GM23338 (cell line): ENCODE measurements around the gene NBPF26.
"Not testable (repeated sequence)": the region's sequence is repeated elsewhere in the genome, so short reads cannot be mapped to it uniquely, and the experiment has no call there.

Experiments used
- CREB1 ChIP-seq: fragments of 250-450 bp; sonication (Bioruptor Pico); IDR thresholded peaks from 2 replicates; pipeline ENCODE4 v1.5.0; 2020; ENCODE audit warnings: low read depth, mild to moderate bottlenecking, moderate library complexity
- EZH2 ChIP-seq: fragments of 200-600 bp; sonication (generic); IDR thresholded peaks from one replicate; pipeline ENCODE4 v1.8.0; 2017; ENCODE audit warnings: antibody characterized with exemption, mild to moderate bottlenecking, low read depth; ENCODE audit not compliant: unreplicated experiment
- EZH2phosphoT487 ChIP-seq: fragments of 200-600 bp; sonication (generic); IDR thresholded peaks from one replicate; pipeline ENCODE4 v1.8.1; 2018; ENCODE audit warnings: antibody characterized with exemption; ENCODE audit not compliant: unreplicated experiment
- JUNB ChIP-seq: IDR thresholded peaks from one replicate; pipeline ENCODE4 v1.6.1; 2016; ENCODE audit warnings: antibody characterized with exemption; ENCODE audit not compliant: unreplicated experiment
- STAT1 ChIP-seq: IDR thresholded peaks from one replicate; pipeline ENCODE4 v1.6.1; 2016; ENCODE audit warnings: antibody characterized with exemption; ENCODE audit not compliant: unreplicated experiment
- TF ChIP-seq, protein P1 (sequence below), 2 experiments: fragments of 200-600 bp in 1 of 2; sonication (generic) in 1 of 2; conservative IDR thresholded peaks; 2 replicates each; pipeline versions ENCODE4 v1.5.1 to v1.6.1; 2016 to 2017; ENCODE audit warnings: antibody characterized with exemption in 2 of 2, low read depth in 2 of 2, mild to moderate bottlenecking in 2 of 2, moderate library complexity in 1 of 2

DNA sequence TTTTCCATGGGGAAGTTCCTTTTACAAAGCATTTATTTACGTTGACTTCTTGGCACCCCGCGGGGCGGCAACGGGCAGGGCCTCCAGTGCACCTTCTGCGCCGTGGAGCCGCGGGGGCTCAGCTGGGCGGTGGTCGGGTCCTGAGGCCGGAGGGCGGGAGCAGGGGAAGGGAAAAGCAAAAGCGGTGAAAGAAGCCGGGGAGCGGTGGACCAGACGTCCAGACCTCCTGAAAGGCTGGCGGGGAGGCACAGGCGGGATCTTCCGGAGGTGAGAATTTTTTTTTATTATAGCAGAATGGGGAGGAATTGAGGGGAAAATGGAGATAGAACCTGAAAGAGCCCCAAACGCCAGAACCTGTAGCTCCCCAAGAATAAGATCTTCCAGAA, 121.2 kb downstream of the NBPF26 start:
- TF ChIP-seq, protein P1, sequence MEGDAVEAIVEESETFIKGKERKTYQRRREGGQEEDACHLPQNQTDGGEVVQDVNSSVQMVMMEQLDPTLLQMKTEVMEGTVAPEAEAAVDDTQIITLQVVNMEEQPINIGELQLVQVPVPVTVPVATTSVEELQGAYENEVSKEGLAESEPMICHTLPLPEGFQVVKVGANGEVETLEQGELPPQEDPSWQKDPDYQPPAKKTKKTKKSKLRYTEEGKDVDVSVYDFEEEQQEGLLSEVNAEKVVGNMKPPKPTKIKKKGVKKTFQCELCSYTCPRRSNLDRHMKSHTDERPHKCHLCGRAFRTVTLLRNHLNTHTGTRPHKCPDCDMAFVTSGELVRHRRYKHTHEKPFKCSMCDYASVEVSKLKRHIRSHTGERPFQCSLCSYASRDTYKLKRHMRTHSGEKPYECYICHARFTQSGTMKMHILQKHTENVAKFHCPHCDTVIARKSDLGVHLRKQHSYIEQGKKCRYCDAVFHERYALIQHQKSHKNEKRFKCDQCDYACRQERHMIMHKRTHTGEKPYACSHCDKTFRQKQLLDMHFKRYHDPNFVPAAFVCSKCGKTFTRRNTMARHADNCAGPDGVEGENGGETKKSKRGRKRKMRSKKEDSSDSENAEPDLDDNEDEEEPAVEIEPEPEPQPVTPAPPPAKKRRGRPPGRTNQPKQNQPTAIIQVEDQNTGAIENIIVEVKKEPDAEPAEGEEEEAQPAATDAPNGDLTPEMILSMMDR (conservative IDR thresholded peaks at IDR 0.05; ENCODE audit: low read depth in 2 of 2): not testable (repeated sequence)
- not testable (repeated sequence) for TF ChIP-seq CREB1 (CRISPR knock-in tag); EZH2; EZH2phosphoT487; JUNB; STAT1
